ENCODE results near the gene TAS2R42.

Gene TAS2R42, protein sequence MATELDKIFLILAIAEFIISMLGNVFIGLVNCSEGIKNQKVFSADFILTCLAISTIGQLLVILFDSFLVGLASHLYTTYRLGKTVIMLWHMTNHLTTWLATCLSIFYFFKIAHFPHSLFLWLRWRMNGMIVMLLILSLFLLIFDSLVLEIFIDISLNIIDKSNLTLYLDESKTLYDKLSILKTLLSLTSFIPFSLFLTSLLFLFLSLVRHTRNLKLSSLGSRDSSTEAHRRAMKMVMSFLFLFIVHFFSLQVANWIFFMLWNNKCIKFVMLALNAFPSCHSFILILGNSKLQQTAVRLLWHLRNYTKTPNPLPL

DNA sequence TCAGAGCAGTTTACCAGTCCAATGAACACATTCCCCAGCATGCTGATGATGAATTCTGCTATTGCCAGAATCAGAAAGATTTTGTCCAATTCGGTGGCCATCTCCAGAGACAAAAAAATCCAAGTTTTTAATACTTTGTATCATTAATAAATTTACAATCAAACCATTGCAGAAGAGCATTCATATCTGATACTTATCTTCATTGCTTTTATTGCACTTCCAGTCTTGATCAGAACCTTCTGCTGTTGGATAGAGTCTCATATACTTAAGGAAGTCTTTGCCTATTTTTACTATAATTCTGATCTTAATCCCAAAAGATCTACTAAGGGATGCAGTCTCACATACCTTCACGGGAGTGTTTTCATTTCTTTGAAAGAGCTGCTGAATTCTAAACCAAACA lies at the start of gene TAS2R42:
TSS of gene TAS2R42 (minus strand) at position 101 of the 400 bp plus-strand sequence. CDS start at position 101, 0 bp downstream.
- no peak for DNase-seq

DNA sequence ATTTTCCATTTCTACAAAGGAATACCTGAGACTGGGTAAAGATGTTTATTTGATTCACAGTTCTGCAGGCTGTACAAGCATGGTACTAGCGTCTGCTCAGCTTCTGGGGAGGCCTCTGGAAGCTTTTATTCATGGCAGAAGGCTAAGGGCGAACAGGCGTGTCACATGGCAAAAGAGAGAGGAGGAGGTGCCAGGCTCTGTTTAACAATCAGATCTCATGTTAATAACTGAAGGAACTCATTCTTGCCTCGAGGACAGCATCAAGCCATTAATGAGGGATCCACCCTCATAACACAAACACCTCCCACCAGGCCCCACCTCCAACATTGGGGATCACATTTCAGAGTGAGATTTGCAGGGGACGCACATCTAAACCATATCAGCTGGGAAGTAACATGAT lies 46.8 kb upstream of the TAS2R42 start:
- DNase-seq = no peak

DNA sequence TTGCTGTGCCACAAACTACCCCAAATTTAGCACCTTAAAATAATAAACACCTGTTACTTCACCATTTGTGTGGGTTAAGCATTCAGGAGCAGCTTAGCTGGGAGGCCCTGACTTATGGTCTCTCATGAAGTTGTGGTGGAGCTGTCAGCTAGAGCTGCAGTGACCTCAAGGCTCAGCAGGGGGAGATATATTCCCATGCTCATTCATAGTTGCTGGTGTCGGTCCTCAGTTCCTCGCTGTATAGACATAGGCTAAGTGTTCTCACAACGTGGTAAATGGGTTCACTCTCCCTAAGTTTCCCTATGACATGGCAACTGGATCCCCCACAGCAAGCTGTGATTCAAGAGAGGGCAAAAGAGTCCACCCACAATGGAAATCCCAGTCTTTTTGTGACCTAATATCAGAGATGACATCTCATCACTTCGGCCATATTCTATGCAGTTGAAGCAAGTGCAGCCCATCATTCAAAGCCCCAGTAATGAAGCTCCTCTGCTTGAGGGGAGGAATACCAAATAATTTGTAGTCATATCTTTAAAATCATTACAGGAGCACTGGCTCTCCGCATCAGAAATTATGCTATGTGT lies 41.7 kb upstream of the TAS2R42 start:
- peak; percentile 44 for DNase-seq

DNA sequence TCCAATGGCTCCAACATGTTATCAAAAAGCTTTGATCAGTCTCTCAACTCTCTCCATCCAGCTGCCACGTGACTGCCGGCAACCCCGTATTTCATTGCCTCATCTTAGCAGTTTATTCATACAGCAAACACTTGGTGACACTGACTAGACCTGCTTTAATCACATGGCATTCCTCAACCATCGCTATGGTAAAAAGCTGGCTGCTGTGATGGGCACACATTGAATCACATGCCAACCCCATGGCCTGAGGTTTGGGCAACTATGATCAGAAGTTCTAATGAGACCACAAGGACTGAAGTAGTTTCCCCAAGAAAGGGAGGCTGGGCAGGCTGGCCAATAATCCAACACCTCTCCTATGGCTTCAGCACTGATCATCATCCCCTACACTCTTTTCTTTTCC lies 40.6 kb upstream of the TAS2R42 start:
- no peak for DNase-seq

DNA sequence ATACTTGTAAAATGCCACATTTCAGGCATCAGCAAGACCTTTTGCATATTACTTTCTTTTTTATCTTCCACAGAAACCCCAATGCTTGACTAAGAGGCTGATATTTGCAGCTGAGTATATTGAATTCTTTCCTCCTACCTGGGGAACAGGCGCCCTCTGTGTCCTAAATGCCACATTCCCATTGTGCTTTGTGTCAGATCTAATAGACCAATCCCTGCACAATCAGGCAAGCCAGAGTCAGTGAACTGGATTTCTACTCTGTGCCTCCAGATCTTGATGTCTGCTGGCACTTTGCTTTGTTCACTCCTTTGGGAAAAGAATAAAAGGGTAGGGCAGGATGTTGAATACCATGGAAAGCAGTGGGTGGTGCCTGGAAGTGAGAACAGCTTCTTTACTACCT lies 22.4 kb upstream of the TAS2R42 start:
- DNase-seq = no peak

DNA sequence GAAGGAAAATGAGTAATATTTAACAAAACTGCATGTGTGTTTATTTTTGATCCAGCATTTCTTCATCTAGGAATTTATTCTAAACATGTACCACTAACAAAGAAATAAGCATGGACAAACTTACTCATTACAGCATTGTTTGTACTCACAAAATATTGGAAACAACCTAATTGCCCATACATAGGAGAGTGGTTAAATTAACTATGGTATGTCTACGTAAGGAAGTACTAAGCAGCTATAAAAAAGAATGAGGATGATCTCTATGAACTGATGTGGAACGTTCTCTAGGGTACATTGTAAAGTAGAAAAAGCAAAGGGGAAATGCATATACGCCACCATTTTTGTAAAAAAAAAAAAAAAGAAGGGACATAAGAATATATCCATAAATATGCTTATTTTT lies 17.4 kb upstream of the TAS2R42 start:
- DNase-seq = no peak

DNA sequence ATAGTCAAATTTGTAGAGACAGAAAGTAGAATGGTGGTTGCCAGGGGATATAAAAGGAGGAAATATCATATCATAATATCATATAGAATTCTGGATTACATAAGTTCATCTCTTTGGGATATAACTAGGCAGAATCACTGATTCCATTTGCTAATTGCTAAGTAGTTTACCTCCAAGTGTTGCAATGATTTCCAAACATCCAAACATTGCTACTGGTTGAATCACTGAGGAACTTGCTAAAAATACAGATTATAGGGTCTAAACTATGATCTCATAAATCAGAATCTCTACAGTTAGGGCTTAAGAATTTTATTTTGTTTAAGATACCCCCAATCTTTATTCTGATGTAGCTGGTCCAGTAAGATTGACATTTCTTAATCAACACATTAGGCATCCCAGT lies 16.1 kb upstream of the TAS2R42 start:
- no peak for DNase-seq

DNA sequence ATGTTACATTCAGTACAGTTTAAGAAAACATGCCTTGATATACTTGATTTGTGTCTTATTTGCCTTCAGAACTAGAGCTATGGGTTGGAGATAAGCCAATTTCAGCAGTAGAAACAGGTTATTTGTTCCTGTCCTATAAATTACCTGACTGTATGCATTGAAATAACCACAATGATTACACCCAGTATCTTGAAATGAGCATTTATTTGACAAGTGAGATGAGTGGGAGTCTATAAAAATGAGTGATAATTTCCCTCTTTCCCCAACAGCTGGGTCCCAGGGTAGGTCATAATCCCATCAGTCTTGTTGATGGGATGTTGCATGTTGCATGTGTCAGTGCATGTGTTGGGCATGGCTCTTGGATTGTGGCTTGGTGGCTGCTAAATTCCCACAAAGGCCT lies 3.7 kb downstream of the TAS2R42 start:
- DNase-seq = no peak

DNA sequence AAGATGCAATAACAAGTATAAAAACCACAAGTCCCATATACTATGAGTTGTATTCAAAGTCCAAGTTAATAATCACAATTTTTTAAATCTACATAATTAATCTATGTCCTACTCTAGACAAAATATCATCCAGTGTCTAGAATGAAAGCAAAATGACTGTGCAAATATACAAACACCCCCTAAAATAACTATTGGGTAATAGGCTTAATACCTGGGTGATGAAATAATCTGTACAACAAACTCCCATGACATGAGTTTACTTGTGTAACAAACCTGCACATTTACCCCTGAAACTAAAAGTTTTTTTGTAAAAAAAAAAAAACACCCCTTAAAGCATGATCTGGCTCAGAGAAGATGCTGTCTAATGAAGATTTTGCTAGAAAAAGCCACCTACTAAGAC lies 4.2 kb downstream of the TAS2R42 start:
- DNase-seq = no peak

DNA sequence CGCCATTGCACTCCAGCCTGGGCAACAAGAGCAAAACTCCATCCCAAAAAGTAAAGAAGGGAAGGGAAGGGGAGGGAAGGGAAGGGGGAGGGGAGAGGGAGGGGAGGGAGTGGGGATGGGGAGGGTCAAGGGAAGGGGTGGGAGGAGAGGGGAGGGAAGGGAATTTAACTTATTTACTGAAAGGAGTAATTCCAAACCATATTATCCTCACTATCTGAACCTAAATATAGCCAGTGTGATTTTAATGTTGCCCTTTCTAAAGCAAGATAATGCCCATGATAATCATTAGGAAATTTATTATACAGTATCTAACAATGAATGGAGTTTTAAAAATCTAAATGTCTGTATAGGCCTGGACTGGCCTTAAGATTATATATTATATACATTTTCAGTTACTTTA lies 8.5 kb downstream of the TAS2R42 start:
- no peak for DNase-seq

DNA sequence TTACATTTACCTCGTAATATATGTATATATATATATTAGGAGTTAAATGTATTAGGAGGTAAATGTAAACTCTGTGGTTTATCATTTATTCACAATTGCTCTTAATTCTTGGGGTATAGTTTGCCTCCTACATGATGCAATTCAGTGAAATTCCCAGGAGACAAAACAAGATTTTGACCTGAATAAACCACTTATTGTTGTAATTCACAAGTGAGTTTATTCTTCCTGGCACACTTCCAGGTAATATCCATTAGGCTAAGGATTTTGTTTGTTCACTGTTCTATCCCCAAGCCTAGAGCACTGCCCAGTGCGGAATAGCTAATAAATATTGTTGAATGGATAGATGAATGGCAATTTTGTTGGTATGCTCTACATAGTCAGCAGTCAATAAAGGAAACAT lies 12.7 kb downstream of the TAS2R42 start:
- no peak for DNase-seq

DNA sequence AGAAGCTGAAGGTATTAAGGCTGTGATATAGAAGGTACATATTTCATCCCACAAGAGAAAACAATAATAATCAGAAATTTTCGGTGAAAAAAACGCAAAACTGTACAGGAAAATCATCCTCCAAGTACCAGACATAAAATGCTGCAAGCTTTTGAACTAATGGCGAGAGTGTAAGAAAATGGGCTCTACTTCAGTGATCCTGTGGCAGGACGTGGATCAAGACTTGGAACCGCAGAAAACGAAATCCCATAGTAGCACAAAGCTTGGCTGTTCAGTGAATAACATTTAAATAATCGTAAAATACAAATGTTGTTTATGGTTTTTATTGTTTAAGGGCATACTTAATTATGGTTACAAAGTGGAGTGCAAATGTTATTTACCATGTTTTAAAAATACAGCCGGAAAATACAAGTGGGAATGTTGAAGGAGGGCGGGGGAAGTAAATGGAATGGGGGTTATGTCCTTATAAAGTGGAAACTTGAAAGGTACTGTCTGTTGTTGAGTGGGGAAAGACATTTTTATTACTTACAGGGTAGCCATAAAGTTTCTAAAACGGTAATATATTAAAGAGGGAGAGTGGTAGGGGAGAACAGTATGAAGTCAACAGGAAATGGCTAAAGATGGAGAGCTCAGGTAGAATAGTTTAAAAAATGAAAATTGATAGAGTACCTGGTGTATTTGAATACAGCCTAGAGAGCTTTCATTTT lies 14.6 kb downstream of the TAS2R42 start:
- peak; percentile 7 for DNase-seq

DNA sequence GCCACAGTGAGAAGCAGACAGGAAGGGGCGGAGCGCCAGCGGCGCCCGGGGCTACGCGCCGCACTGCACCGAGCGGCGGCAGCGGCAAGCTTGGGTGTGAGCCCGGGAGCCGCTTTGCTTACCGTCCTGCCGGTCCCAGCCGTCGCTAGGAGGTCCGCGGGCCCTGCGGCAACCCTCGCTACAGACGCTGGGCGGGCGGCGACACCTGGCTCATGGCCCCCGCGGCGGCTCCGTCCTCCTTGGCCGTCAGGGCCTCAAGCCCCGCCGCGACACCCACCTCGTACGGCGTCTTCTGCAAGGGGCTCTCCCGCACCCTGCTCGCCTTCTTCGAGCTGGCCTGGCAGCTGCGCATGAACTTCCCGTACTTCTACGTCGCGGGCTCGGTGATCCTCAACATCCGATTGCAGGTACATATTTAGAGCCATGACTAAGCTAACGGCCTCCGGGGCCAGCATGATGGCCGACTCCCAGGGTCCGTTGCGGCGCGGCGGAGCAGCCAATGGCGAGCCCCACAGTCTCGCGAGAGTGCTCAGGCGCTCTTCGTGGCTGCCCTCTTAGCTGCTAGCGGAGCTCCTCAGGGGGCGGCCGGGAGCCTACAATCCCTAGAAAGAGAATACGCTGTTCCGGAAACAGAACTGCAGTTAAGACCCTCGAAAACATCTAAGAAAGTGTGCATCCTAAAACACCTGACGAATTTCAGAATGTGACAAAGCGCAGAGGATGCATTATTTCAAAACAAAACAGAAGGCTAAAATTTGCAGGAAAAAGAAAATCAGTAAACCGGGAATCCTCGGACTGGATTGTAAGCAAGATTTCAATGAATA lies 15.4 kb downstream of the TAS2R42 start, which contains the start of gene SMIM10L1:
TSS of gene SMIM10L1 (plus strand) at position 50 of the 824 bp plus-strand sequence. CDS start at position 213, 163 bp downstream.
- peak; percentile 90 for DNase-seq

DNA sequence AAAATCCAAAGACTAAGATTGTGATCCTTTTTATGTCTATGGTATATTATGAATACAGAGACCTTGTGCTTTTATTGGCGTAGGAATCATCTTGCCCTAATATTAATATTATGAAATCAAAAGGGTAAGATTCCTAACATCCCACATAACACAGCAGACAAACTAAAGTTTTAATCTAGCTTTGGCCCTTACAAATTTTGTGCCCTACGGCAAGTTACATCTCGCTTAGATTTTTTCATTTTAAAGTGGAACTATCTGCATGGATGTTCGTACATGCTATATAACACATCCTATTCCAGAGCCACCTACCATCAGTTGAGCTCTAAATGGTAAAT lies 16.0 kb downstream of the TAS2R42 start:
- no peak for DNase-seq

DNA sequence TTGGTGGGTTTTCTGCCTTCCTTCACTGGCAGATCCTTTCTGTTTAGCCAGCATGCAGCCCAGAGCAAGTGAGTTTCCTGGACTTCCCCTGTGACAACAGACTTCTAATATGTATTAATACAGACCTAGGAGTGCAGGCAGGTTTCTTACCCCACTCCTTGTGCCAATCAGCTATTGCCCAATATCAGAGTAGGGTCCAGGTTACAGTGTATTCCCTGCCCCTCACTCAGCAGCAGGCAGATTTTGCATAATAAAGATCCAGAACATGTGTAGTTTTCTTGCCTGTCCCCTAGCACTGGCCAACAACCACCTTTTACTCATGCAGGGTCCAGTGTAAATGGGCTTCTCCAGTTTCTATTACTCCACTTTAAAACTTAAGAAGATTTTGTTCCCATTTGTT lies 20.4 kb downstream of the TAS2R42 start:
- no peak for DNase-seq

DNA sequence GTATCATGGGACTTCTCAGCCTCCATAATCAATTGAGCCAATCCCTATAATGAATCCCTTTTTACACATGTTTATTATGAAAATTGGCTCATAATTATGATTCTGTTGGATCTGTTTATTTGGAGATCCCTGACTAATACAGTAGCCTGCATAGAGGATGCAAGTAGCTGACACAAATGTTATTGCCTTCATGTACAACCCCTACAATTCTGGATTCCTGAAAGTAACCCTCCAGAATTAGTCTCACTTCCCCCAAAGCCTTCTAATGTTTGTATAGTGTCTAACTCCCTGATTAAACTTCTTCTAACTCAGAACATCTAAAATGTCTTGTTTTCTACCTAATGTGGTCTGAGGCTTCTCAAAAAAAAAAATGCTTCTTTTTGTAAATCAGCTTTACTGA lies 22.4 kb downstream of the TAS2R42 start:
- DNase-seq = no peak

DNA sequence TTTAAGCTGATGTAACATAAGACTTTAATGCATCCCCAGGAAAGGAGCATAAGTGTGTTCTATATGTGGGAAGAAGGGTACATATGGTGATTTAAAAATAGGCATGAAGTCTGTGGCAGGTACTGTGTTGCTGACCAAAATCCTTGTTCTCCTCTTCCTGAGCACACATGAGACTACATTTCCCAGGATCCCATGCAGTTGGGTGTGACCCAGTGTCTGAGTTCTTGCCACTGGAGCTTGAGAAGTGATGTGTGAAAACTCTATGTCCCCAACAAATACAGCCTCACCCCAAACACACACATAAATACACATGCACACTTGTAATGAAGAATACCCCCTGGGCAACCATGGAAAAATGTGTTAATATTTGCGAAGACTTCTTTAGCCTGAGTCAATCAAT lies 24.2 kb downstream of the TAS2R42 start:
- peak; percentile 12 for DNase-seq

DNA sequence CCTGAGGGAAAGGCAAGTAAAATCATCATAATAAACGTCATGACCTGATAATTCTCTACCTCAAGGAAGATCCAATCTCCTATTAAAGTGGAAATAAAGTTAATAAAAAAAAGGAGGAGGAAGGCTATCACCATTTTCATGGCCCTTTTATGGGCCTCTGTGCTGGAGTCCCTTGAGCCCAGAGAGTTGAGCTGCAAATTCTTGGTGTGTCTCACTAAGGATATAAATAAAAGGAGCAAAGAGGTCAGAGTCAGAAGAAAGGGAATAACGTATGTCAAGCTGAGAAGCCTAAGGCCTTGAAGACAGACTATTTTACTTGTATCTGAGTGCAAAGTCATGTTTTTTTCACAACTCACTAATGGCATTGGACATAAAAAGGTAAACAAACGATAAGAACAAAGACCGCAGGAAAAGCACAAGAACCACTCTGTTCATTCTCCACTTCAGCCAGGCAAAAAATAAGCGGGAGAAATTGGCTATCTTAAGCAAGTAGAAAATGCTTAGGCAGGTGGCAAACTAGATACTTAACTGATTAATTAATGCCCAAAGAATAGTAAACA lies 27.8 kb downstream of the TAS2R42 start:
- DNase-seq = no peak

DNA sequence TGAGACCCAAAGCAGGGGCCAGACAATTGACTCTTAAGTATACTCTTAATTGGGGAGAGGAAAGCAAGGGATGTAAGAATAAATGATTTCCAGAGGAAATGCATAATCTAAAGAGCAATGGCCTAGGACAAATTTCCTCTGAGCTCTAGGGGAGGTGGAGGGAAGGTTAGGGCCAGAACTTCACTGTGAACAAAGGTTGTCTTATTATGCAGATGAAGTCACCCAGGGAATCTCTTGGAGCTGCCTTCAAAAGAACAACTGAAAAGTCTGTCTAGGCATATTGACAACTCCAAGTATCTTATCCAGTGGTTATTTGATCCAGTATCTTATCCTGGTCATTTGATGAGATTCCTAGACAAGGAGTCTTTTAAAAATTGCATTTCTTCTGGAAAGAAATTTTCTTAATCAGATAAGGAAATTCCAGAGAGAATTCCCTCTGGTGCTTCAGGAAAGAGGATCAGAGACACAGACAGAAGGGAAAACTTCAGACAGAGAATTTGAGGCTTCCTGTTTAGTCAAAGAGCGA lies 32.3 kb downstream of the TAS2R42 start:
- no peak for DNase-seq

DNA sequence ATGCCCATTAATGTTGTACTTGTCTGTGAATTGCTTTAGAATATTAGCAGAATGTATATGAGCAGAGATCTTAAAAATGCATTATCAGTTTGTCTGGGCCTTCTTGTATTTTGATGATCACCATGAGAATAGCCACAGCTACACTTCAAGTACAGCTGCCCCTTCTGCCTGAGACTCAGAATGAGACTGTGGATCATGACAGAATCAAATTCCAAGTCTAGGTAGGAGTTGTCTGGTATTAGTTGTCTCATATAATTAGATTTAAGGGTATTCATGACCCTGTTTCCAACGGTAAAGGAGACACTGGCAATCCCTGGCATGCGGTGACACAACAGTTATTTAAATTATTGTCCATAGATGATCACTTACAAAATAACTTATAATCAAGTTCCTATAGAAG lies 34.0 kb downstream of the TAS2R42 start:
- no peak for DNase-seq

DNA sequence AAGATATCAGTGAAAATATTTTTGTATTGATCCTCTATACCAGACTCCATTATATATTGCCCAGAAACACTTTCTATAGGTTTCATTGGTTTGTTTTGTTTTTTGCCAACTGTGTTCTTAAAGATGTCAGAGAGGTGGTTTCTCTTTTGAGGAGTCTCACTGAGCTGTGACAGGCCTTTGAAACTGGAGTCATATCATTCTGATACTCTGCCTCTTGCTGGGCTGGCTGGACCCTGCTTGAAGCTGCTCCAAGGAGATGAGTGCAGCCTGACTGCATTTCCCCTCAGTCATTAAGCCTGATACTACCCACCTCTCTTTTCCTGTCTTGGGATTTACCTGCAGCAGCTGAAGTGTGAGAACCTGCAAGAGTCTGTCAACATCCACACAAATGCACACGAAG lies 35.9 kb downstream of the TAS2R42 start:
- no peak for DNase-seq

DNA sequence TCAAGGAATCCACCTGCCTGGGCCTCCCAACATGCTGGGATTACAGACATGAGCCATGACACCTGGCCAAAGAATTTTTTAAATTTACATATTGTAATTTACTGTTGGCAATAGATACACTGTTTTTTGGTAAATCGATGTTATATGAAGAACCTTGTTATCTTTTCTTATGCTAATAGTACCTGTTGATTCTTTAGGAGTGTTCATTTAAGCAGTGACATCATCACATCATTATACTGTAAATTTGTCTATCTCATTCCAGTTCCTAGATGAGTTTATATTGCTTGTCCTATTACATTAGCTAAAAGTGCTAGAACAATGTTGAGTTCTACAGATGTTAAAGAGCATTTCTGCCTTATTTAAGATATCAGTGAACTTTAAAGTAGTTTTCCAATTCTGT lies 39.3 kb downstream of the TAS2R42 start:
- no peak for DNase-seq

DNA sequence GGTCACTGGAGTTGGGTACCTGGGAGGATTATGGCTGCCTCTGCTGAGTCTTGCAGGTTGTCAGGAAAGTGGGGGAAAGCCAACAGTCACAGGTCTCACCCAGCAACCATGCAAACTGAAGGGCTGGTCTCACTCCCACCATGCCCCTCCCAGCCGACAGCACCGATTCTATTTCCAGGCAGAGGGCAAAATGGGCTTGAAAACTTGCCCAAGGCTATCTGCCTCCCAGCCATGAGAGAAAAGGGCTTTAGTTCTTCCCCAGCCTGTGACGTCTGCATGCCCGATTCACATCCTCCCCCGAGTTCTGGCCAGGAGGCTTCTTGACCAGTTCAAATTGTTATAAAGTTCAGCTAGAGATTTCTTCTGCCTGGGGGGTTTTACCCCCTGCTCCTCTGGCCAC lies 42.4 kb downstream of the TAS2R42 start:
- no peak for DNase-seq

All from CD4-positive, alpha-beta T cell treated with Interleukin-10 for 1 hour (primary cell).